Measurements from ENCODE around the gene ZBTB45. TPM values are rescaled to one million over a fixed set of nuclear protein-coding genes. Genes with fewer than 3 reads are reported as not detected.

Gene ZBTB45
- total and polyA plus RNA-seq, 9 of the 15 experiments (the other 6 are each of a cell fraction or from before 2014, with no cell fraction given): 0.08 to 16.1 (median 1.8) TPM

DNA sequence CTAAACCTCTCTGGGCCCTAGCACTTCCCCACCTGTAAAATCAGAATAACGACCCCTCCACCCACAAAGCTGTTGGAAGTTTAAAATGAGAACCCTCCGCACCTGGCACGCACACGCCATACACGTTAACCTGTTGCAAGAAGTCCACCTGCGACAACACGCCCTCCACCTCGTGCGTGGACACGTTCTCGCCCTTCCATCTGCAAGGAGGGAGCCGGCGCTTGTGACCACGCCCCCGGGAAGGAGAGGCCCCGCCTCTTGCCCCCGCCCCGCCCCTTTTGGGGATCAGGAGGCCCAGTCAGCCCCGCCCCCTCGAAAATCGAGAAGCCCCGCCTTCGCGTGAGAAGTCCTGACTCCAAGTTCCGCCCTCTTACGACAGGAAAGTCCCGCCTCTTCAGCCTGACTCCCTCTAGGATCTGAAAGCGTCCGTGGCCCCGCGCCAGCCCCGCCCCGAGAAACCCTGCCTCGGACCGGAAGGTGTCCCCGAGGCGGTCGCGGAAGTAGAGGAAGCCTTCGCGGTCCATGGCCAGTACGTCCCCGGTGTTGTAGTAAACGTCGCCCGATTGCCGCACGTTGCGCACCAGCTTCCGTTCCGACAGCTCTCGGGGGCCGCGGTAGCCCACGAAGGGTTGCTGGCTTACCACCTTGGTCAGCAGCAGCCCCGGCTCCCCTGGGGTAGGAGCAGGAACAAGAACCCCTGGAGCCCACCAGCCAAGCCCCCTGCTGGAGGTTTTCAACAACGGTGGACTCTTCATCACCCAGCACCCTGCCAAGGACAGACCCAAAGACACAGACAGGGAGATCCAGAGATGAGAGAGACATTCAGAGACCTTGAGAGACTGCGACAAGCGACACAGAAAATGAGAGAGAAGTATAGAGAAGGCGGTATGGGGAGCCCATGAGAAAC lies 20.3 kb downstream of the ZBTB45 start:
- intact Hi-C loops (cut with micrococcal nuclease): no loop called here
- peaks cover 45% of the 10 kb centered on the region for H3K79me2 ChIP-seq (ENCODE audit: control insufficient read depth, insufficient read depth, low read length)
- peak overlapping the region; percentile 67 for H3K4me3 ChIP-seq
- H3K36me3 ChIP-seq (ENCODE audit: control insufficient read depth, insufficient read depth, low read length): peaks cover 4% of the 10 kb centered on the region; the same call in 1 of the 3 replicates
- in situ Hi-C loops (cut with MboI): no loop called here
- no peaks in the 10 kb centered on the region for H4K20me1 ChIP-seq (replicated peaks; ENCODE audit: control insufficient read depth, insufficient read depth, low read length)
- BruUV-seq (replicated peaks): no TSS peak
- DNase-seq (ENCODE audit: extremely low read depth in 1 of 4, low spot score in 3 of 4): peak; percentile 99 to 100 (median 99)
- H3K4me2 ChIP-seq (ENCODE audit: insufficient read depth, low read length): peak overlapping the region; percentile 98
- peak overlapping the region; percentile 88 to 99 for H3K9ac ChIP-seq (ENCODE audit: insufficient read depth in 1 of 2, low read depth in 2 of 2, low read length in 2 of 2)
- H2AFZ ChIP-seq (ENCODE audit: low read depth, low read length): peak overlapping the region; percentile 96
- under 1% methylated on average over 35 of the region's 60 CpGs for WGBS (ENCODE audit: insufficient coverage, low coverage, missing lambda C conversion rate)
- CTCF ChIA-PET (ENCODE audit: low intra/inter-chr PET ratio): no interaction called here
- H3K4me1 ChIP-seq (replicated peaks in 1 of 2; ENCODE audit: control insufficient read depth in 2 of 2, insufficient read depth in 2 of 2, low read length in 2 of 2): peaks cover 22 to 32% of the 10 kb centered on the region in 2 experiments; a peak in 4 of 5 replicates
- peak overlapping the region; percentile 84 for H3K27ac ChIP-seq (ENCODE audit: extremely low read depth, low read depth, low read length)
- peak; percentile 98 for ATAC-seq
- FAIRE-seq: peak; percentile 97
- H3K9me1 ChIP-seq (ENCODE audit: control insufficient read depth, insufficient read depth, low read length): no peaks in the 10 kb centered on the region
- no peaks in the 10 kb centered on the region for H3K9me3 ChIP-seq (replicated peaks; ENCODE audit: control insufficient read depth, insufficient read depth, low read depth, low read length)
- no peaks in the 10 kb centered on the region for H3K27me3 ChIP-seq (ENCODE audit: control insufficient read depth in 2 of 2, insufficient read depth in 2 of 2, low read length in 2 of 2)
- POLR2A ChIA-PET: interaction anchor here (0.7 to 3.1 kb wide), 6 partner anchors 15 to 169 kb away, joined by 3 to 14 read pairs (median 4); partner anchors contain the start of genes ZBTB45 and ZNF446
- TF ChIP-seq FOXK1 (CRISPR knock-in tag; IDR thresholded peaks at IDR 0.05; ENCODE audit: borderline replicate concordance) (peak; percentile 92; the same call in 1 of the 2 replicates), NR1H2 (CRISPR knock-in tag; IDR thresholded peaks at IDR 0.05) (0 out of 2 replicates have a peak, but pooled peaks have one; percentile 25), HMGN3 (IDR thresholded peaks at IDR 0.05; ENCODE audit: borderline replicate concordance, extremely low read depth, insufficient read length, low read depth, low read length) (peak; percentile 77), GTF2F1 (IDR thresholded peaks at IDR 0.05; ENCODE audit: low read depth, low read length) (no peak), TOE1 (IDR thresholded peaks at IDR 0.05; ENCODE audit: borderline replicate concordance) (peak; percentile 85), TOE1 (CRISPR knock-in tag; IDR thresholded peaks at IDR 0.05; ENCODE audit: borderline replicate concordance, low read depth) (no peak), ZFP30 (CRISPR knock-in tag; IDR thresholded peaks at IDR 0.05; ENCODE audit: borderline replicate concordance) (no peak), NFXL1 (CRISPR knock-in tag; IDR thresholded peaks at IDR 0.05) (no peak), MEF2A (IDR thresholded peaks at IDR 0.05; ENCODE audit: control insufficient read depth, low read depth, low read length) (no peak), FUS (optimal IDR thresholded peaks at IDR 0.05; ENCODE audit: low read depth, low read length) (no peak), TCFL5 (CRISPR knock-in tag; conservative IDR thresholded peaks at IDR 0.05) (no peak), ZKSCAN8 (CRISPR knock-in tag; IDR thresholded peaks at IDR 0.05) (no peak), ZC3H11A (IDR thresholded peaks at IDR 0.05; ENCODE audit: low read depth, low read length) (peak; percentile 93), CREBBP (IDR thresholded peaks at IDR 0.05; ENCODE audit: low read depth, low read length) (no peak)
- TF ChIP-seq, protein P1, sequence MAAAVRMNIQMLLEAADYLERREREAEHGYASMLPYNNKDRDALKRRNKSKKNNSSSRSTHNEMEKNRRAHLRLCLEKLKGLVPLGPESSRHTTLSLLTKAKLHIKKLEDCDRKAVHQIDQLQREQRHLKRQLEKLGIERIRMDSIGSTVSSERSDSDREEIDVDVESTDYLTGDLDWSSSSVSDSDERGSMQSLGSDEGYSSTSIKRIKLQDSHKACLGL (CRISPR knock-in tag; IDR thresholded peaks at IDR 0.05; ENCODE audit: borderline replicate concordance, poor library complexity, severe bottlenecking): no peak
- TF ChIP-seq, protein P2, sequence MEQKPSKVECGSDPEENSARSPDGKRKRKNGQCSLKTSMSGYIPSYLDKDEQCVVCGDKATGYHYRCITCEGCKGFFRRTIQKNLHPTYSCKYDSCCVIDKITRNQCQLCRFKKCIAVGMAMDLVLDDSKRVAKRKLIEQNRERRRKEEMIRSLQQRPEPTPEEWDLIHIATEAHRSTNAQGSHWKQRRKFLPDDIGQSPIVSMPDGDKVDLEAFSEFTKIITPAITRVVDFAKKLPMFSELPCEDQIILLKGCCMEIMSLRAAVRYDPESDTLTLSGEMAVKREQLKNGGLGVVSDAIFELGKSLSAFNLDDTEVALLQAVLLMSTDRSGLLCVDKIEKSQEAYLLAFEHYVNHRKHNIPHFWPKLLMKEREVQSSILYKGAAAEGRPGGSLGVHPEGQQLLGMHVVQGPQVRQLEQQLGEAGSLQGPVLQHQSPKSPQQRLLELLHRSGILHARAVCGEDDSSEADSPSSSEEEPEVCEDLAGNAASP (IDR thresholded peaks at IDR 0.05): no peak
- TF ChIP-seq, protein P3, sequence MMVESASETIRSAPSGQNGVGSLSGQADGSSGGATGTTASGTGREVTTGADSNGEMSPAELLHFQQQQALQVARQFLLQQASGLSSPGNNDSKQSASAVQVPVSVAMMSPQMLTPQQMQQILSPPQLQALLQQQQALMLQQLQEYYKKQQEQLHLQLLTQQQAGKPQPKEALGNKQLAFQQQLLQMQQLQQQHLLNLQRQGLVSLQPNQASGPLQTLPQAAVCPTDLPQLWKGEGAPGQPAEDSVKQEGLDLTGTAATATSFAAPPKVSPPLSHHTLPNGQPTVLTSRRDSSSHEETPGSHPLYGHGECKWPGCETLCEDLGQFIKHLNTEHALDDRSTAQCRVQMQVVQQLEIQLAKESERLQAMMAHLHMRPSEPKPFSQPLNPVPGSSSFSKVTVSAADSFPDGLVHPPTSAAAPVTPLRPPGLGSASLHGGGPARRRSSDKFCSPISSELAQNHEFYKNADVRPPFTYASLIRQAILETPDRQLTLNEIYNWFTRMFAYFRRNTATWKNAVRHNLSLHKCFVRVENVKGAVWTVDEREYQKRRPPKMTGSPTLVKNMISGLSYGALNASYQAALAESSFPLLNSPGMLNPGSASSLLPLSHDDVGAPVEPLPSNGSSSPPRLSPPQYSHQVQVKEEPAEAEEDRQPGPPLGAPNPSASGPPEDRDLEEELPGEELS (CRISPR knock-in tag; IDR thresholded peaks at IDR 0.05; ENCODE audit: borderline replicate concordance): peak; percentile 49; the same call in 1 of the 2 replicates

Data from K562 (cell line).